Fibroblast of gingiva (primary cell): ENCODE results near the gene FIGNL1.
"Not testable (repeated sequence)": the region's sequence is repeated elsewhere in the genome, so short reads cannot be mapped to it uniquely, and the experiment has no call there.

ENCODE experiments used
- DNase-seq: peaks from one replicate; pipeline ENCODE4 v3.0.0-alpha.2; 2011; ENCODE audit warnings: low read depth

Gene FIGNL1

GRCh38 chr7:50470250-50471163, 20.4 kb upstream of the FIGNL1 start:
- no peak for DNase-seq

- no peak for DNase-seq
Measured at GRCh38 chr7:50469181-50469580, 19.0 kb upstream of the FIGNL1 start.

GRCh38 chr7:50467817-50468610, 17.9 kb upstream of the FIGNL1 start:
- DNase-seq = peak; percentile 53

- DNase-seq = no peak
Measured at GRCh38 chr7:50466815-50467585, 16.9 kb upstream of the FIGNL1 start.

- no peak for DNase-seq
Measured at GRCh38 chr7:50463035-50463434, 12.9 kb upstream of the FIGNL1 start.

- no peak for DNase-seq
Measured at GRCh38 chr7:50462361-50462760, 12.2 kb upstream of the FIGNL1 start.

- no peak for DNase-seq
Measured at GRCh38 chr7:50461695-50462094, 11.5 kb upstream of the FIGNL1 start.

GRCh38 chr7:50459183-50459582, 9.0 kb upstream of the FIGNL1 start:
- not testable (repeated sequence) for DNase-seq

GRCh38 chr7:50458651-50459050, 8.5 kb upstream of the FIGNL1 start:
- not testable (repeated sequence) for DNase-seq

GRCh38 chr7:50456371-50457123, 6.4 kb upstream of the FIGNL1 start:
- no peak for DNase-seq

- DNase-seq = no peak
Measured at GRCh38 chr7:50455658-50456057, 5.5 kb upstream of the FIGNL1 start.

- DNase-seq = no peak
Measured at GRCh38 chr7:50454968-50455367, 4.8 kb upstream of the FIGNL1 start.

GRCh38 chr7:50450590-50451032, 461 bp upstream of the FIGNL1 start:
- no peak for DNase-seq

GRCh38 chr7:50449501-50449880, 659 bp downstream of the FIGNL1 start:
- no peak for DNase-seq

GRCh38 chr7:50448823-50449222, 1.3 kb downstream of the FIGNL1 start:
- no peak for DNase-seq

- DNase-seq = no peak
Measured at GRCh38 chr7:50446542-50446960, 3.6 kb downstream of the FIGNL1 start.

- DNase-seq = peak; percentile 57
Measured at GRCh38 chr7:50436133-50436806, 13.9 kb downstream of the FIGNL1 start.

GRCh38 chr7:50431722-50432305, 18.3 kb downstream of the FIGNL1 start:
- DNase-seq = no peak

GRCh38 chr7:50431316-50431715, 18.8 kb downstream of the FIGNL1 start:
- DNase-seq = no peak

GRCh38 chr7:50428911-50429310, 21.2 kb downstream of the FIGNL1 start:
- DNase-seq = no peak

GRCh38 chr7:50427518-50427917, 22.6 kb downstream of the FIGNL1 start:
- no peak for DNase-seq
